ENCODE results near the gene NUMA1.

NUMA1 gene

DNA sequence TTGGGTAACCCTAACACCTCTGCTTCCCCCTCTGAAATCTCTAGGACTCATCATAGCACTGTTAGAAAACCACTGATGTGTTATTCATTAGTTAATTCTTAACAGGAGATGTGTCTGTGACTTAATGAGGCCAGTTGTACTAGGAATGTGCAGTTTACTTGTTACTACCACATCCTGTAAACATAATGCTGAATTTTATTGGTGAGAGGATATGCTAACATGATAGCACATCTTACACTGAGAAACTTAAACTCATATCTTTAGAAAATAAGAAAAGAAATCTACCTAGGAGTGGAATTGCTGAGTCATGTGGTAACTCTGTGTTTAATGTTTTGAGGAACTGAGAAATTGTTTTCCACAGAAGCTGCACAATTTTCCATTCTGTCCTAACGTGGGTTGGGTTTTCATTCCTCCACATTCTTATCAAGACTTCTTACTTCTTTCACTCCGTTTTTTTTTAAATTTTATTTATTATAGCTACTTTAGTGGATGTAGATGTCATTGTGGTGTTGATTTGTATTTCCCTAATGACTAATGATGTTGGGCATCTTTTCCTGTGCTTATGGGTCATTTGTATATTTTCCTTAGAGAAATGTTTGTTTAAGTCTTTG lies 117.8 kb downstream of the NUMA1 start:
- no peak for DNase-seq

- no peak for DNase-seq
Measured at GRCh38 chr11:71955898-71956456, 124.4 kb downstream of the NUMA1 start.

All from activated T-cell treated with anti-CD3 and anti-CD28 coated beads, Interleukin-2, amount 50 U/mL, for 48 hours (primary cell).